NCI-H748 (cell line): ENCODE measurements around the gene ARHGEF19.
A peak's percentile ranks its signal among the peaks of the same experiment; 100 is the strongest.
"Not testable (repeated sequence)": the region's sequence is repeated elsewhere in the genome, so short reads cannot be mapped to it uniquely, and the experiment has no call there.

Experiments
- DNase-seq: peaks from one replicate; lab custom pipeline; 2025; ENCODE audit not compliant: unreplicated experiment; lab: John Stamatoyannopoulos, UW

The ARHGEF19 gene

GRCh38 chr1:16205891-16206546 lies 6.4 kb downstream of the ARHGEF19 start:
- no peak for DNase-seq

- no peak for DNase-seq
These were observed 7.1 kb downstream of the ARHGEF19 start for GRCh38 chr1:16205334-16205671.

GRCh38 chr1:16204634-16205333 lies 7.7 kb downstream of the ARHGEF19 start:
- peak; percentile 29 for DNase-seq

GRCh38 chr1:16204216-16204615 lies 8.2 kb downstream of the ARHGEF19 start:
- DNase-seq, result no peak

- no peak for DNase-seq
These were observed 8.9 kb downstream of the ARHGEF19 start for GRCh38 chr1:16203550-16203949.

GRCh38 chr1:16202281-16203210 lies 9.9 kb downstream of the ARHGEF19 start:
- DNase-seq, result no peak

GRCh38 chr1:16199700-16200099 lies 12.8 kb downstream of the ARHGEF19 start:
- DNase-seq, result no peak

GRCh38 chr1:16199157-16199501 lies 13.3 kb downstream of the ARHGEF19 start:
- no peak for DNase-seq

DNA sequence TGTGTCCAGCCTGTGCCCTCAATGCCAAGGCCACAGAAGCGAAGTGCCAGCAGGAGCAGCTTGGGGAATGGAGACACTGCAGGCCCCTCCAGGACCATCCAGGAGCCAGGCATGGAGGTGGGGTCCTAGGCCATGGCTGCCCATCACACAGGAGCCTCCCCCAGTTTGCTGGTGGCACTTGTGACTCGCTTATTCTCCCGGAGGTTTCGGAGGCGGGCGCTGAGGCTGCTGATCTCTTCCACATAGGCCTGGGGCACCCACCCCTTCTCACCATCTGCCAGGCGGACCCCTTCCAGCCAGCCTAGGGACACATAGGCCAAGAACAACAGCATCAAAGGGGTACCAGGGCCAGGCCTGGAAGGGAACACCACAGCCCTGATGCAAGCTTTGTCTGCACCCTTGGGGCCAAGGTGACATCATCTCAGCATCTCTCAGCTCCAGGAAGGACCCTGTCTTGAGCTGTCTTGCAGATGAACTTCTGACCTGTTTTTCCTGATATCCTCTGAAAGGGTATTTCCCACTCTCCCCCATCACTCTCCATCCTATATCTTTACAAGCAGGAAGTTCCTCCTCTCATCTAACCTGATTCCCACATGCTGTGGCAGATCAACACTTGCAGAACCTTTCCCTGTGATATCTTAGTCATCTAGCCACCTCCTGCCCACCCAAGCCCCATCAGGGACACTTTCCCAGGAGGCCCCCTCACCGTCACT lies 13.9 kb downstream of the ARHGEF19 start:
- DNase-seq, result no peak

DNA sequence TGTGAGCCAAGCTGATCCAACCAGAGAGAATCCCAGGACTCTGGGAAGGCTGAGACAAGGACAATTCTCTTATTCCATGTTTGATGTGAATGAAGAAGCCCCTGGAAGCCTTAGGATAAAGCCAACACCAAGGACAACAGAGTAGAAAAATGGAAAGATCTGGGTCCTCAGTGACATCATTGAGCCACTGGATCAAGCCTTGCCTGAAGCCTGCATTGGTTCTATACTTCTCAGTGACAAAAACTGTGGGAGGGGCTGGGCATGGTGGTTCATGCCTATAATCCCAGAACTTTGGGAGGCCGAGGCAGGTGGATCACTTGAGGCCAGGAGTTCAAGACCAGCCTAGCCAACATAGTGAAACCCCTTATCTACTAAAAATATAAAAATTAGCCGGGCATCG lies 15.6 kb downstream of the ARHGEF19 start:
- no peak for DNase-seq

- not testable (repeated sequence) for DNase-seq
These were observed 16.3 kb downstream of the ARHGEF19 start for GRCh38 chr1:16196139-16196538.

- no peak for DNase-seq
These were observed 16.9 kb downstream of the ARHGEF19 start for GRCh38 chr1:16195518-16195905.

GRCh38 chr1:16191916-16192546 lies 20.4 kb downstream of the ARHGEF19 start:
- no peak for DNase-seq

- DNase-seq, result no peak
These were observed 21.1 kb downstream of the ARHGEF19 start for GRCh38 chr1:16191309-16191708.

- DNase-seq, result no peak
These were observed 22.4 kb downstream of the ARHGEF19 start for GRCh38 chr1:16189921-16190621.

DNA sequence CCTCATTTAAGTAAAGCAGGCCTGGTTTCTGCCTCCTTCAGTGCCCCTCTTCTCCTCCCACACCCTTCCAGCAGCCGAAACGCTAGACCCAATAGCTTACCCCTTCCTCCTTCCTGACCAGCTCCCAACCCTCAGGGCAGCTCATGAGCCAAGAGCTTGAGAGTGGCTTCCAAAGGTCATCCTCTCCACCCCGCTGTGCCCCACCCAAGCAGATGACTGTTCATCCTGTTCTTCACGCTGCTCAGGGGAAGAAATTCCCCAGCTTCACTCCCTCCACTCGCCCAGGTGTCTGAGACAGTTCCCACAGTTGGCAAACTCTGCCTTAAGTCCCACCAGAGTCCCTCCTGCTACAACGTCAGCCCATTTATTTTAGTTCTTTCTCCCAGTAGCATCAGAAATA lies 23.4 kb downstream of the ARHGEF19 start:
- no peak for DNase-seq

DNA sequence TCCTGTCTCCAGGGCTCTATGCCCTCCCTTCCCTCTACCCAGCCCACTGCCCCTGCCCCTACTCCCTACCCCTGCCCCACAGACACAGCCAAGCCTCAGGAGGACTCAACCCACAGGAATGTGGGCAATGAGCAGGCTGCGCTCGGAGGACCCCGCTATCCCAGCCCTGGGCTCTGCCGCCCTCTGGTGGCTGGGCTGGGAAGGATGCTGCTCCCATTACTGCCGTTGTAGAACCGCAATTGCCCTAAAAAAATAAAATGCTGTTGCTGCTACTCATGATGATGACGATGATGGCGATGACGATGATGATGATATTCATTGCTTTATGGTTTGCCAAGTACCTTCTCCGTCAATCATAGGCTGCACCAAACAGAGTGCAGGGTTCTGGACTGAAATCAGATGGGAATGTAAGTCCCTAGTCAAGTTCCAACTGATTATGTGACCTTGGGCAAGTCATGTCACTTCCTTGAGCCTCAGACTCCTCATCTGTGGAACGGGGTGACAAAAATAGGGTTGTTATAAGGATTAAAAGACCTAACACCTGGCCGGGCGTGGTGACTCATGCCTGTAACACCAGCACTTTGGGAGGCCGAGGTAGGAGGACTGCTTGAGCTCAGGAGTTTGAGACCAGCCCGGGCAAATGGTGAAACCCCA lies 24.6 kb downstream of the ARHGEF19 start:
- DNase-seq, result peak; percentile 51

- DNase-seq, result no peak
These were observed 25.7 kb downstream of the ARHGEF19 start for GRCh38 chr1:16186655-16187235.

GRCh38 chr1:16184557-16185303 lies 27.7 kb downstream of the ARHGEF19 start:
- DNase-seq, result no peak
